NCI-H748 (cell line): Measurements from ENCODE around the gene TRAF7.
"Not testable (repeated sequence)": the region's sequence is repeated elsewhere in the genome, so short reads cannot be mapped to it uniquely, and the experiment has no call there.

ENCODE experiments used
- DNase-seq: peaks from one replicate; lab custom pipeline; 2025; ENCODE audit not compliant: unreplicated experiment; lab: John Stamatoyannopoulos, UW

TRAF7 gene

DNA sequence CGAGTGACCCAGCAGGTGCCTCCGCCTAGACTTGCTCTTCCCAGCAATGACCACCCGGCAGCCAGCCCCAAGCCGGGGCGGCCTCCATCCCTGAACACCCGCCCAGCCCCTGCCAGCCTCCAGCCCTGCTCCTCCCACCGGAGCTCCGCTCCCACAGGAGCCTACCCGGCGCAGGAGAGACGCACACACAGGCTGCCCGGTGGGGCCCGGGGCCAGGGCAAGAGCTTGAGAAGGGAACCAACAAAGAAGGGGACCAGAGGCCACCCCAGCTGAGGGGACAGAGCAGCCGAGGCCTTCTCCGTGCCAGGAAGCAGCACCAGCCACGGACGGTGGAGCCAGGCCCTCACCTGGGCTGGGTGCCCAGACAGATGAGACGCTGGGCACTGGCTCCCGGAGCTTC lies 33.7 kb upstream of the TRAF7 start:
- no peak for DNase-seq

DNA sequence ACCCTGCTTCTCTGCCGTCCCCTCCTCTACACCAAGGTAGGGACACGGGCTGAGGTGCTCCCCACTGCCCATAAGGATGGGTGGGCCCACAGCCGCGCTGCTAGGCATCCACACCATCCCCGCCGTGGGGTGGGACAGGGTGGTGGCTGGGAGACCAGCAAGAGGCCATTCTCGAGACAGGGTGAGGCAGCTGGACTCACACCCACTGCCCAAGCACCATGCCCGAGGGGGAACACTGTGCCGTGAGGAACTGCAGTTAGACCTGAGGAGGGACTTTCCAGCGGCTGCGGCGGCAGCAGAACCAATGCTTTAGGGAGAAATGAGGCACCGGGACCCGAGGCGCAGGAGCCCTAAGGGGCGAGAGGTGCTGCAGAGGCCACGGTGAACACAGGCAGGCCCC lies 33.2 kb upstream of the TRAF7 start:
- no peak for DNase-seq

DNA sequence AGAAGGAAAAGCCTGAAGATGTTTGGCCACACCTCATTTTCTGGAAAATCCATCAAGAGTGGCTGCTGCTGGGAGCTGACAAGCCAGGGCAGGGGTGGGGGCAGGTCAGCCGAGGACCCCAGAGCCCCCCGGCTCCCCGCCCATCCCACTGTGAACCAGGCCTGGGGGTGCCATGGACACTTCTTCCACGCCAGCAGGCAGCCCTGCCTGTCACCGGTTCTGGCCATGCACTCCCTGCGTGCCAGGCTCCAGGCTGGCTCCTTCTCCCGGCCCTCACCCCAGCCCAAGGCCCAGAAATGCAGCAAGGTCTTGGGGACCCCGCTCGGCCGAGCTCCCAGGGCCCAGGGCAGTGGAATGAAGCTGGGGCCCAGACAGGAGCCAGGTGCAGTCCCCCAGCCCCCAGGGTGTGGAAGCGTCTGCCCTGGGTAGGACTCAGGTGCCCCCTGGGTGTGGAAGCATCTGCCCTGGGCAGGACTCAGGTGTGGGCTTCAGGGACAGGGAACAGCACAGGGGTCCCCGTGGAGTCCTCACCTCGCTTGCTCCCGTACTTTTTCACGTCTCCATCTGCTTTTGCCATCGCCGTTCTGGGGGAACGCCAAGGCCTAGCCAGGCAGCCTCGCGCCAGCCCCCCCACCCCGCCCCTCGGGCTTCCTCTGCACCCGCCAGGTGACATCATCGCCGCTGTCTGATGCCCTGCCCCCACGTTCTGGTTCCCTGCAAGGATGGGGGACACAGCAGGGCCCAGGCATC lies 32.5 kb upstream of the TRAF7 start:
- DNase-seq = not testable (repeated sequence)

DNA sequence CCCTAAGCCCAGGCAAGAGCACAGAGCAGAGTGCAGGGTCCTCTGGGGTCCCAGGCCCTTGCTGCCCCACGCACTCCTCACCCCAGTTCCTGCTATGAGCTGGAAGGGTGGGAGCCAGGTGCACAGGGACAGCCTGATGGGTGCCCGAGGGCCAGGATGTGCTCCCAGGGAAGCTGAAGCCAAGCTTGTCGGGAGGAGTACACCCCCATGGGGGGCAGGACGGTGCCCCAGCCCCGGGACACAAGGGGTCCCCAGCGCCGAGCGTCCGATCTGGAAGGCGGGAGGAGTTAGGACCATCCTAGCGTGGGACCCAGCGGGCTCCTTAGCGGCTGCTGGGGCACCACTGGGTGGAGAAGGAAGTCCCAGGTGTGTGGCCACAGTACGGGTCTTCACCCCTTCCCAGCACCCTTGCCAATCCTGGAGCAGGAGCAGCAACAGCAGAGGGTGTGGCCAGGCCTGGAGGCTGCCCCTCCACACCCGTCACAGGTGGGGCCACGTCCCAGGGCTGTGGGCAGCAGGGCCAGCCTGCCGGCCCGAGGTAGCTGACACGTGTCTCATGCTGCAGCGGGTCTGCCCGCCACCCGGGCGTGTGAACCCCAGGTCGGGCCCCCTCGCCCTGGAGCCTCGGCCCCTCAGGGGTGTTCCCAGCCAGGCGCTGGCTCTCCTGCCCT lies 31.7 kb upstream of the TRAF7 start:
- DNase-seq = not testable (repeated sequence)

DNA sequence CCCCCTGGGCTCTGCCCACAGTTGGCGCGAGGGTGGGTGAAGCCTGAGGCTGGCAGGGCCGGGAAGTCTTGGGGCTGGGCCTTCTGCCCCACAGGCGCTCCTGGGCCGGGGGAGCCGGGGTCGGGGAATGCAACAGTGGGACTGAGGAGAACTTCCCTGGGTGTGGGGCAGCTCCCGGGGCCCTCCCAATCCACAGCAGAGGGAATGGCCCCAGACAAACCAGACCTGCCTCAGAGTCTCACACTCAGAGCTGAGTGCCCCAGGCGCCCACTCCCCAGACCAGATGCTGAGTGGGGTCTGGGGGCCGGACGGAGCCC lies 31.2 kb upstream of the TRAF7 start:
- not testable (repeated sequence) for DNase-seq

DNA sequence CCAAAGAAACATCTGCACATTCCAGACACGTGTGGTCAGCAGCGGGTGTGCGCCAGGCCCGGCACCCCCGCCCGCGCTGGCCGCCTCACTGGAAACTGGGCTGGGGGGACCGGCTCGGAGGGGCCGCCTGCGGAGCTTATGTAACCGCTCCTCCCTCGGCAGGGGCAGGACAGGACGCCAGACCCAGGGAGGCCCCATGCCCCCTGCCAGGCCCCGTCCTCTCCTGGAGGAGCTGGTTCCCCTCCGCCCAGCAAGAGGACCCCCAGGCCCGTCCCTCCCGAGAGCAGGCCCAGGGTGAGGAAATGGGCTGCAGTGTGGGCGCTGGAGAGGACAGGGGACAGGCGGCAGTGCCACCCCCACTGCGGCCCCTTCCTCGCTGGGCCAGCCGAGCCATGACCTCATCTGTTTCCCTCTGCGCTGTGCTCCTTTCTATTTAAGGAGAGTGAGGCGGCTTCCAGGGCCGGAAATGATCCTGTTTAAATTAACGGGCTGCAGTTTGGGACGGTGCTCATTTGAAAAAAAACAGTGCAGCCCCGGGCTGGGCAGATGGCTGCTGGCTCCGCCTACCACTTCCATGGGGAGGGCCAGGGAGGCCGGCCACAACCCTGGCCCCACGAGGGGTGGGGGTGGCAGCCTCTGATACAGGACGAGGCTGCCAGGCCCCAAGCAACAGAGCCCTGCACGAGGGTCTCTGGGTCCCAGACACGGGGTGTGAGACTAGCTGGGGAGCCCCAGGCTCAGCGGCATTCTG lies 30.7 kb upstream of the TRAF7 start:
- not testable (repeated sequence) for DNase-seq

DNA sequence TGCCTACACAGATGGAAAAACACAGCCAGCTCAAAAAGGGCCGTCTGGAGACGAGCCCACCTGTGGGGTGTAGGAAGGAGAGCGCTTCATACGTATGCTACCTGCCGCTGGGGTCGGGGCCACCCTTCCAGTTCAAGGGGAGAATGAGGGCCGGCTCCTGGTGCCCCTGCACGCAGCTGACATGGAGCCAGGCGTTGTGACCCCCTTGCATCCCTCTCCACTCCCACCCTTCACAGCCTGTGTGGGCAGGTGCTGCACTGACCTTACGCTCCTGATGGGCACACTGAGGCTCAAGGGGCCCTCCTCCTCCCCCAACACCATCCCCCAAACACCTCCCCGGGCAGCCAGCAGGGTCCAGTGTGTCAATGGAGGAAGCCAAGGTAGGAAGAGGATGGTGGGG lies 30.0 kb upstream of the TRAF7 start:
- DNase-seq = not testable (repeated sequence)

DNA sequence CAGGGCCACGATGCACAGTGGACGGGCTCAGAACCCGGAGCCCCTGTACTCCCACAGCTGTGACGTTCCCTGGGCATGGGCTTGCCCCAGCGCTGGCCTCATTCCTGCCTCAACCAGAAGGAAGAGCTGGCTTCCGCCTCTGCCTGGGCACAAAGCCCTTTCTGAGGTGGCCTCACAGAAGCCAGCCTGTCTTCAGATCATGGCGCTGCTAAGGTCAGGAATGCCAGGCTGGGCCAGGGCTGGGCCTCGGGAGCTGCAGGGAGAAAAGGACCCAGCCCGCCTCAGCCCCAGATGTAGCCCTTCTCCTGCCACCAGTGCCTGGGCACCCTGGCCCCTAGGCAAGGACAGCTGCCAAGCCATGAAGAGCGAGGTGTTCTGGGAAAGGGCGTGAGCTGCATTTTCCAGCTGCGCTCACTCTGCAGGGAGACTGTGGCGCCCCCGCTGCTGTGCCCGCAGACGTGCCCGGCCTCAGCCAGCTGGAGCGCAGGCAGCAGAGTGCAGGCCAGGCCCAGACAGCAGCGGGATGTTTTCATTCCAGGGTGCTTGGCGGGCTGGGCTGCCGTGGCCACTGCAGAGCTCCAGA lies 29.3 kb upstream of the TRAF7 start:
- DNase-seq = not testable (repeated sequence)

DNA sequence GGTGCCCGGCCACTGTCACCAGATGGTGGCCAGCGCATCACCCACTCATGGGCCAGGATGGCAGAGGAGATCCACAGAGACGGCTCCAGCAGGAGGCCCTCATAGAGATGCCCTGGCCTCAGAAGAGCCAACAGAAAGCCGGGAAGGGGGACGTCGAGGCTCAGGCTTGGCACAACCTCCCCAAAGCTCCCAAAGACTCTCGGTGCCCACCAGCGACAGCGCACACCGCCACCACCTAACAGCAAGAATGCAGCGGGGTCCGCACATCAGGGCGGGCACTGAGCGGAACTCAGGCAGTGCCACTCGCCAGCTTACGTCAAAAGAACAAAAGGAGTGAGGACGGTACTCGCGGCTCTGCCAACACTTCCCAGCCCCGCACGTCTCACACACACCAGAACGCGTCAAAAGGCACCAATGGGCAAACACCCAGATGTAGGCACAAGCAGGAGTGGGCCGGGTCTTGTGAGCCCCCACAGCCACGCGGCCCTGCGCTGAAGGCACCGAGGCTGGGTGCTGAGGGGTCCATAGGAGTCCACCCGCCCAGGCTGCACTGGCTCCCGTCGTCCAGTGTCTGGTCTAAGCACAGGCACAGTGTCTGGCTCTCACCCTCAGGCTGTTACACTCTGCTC lies 28.5 kb upstream of the TRAF7 start:
- DNase-seq = not testable (repeated sequence)

DNA sequence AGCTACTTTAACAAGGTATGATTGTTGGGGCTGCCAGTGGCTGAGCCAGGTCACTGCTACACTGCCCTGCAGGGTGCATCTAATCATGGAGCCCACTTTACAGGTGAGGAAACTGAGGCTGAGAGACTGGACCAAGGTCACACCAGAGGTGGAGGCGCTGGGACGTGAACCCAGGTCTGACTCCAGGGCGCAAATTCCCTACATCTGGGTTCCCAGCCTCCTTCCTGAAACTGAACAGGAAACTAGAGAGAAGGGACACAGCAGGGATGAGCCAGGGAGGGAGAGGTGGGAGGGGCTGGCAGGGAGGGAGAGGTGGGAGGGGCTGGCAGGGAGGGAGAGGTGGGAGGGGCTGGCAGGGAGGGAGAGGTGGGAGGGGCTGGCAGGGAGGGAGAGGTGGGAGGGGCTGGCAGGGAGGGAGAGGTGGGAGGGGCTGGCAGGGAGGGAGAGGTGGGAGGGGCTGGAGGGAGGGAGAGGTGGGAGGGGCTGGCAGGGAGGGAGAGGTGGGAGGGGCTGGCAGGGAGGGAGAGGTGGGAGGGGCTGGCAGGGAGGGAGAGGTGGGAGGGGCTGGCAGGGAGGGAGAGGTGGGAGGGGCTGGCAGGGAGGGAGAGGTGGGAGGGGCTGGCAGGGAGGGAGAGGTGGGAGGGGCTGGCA lies 27.8 kb upstream of the TRAF7 start:
- peak; percentile 26 for DNase-seq

DNA sequence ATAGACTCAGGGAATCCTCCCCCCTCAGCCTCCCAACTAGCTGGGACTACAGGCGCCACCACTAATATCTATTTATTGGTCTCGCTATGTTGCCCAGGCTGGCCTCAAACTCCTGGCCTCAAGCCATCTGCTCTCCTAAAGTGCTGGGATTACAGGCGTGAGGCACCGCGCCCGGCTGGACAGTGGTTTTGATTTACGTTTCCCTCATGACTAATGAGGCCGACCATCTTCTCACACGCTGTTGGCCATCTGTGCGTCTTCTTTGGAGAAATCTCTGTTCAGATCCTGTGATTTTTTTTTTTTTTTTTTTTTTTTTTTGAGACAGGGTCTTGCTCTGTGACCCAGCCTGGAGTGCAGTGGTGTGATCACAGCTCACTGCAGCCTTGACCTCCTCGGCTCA lies 26.3 kb upstream of the TRAF7 start:
- DNase-seq = not testable (repeated sequence)

DNA sequence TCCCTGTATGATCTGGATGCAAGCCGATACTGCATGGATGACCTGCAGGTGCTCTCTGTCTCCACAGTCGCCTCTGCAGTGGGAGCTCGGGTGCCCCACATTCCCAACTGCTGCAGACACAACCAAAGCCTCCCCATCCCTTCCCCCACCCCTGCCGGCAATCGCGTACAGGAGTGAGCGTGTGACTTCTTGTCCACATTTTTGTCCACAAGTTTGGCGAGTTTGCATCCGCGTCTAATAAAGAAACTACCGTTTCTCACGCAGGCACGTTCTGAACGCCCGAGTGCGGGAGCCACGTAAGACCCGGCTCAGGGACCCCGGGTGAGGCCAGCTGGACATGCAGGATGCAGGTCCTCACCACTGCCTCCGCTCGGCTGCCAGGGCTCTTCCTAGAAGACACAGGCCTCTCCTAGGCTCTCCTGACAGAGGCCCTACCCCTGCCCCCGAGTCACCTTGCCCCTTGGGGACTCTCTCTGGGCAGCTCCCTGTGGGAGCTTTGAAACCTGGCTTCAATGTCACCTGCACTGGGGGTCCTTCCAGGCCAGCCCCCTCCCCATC lies 25.6 kb upstream of the TRAF7 start:
- DNase-seq = not testable (repeated sequence)

DNA sequence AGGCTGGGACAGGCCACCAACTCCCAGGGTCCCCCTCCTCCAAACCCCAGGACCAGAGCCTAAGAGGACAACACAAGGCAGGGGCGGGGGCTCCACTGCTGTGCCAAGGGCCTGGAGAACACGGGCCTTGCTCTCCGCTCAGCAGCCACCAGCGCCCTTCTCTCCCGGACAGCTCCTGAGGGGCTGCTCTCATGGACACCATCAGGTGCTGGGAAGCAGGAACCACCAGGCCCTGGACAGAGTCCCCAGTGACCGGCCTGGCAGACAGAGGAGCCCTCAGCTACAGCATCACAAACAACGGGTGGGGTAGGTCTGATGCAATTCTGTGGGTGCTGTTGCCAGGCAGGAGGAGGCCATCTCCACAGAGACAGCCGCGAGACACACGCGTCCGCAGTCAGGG lies 21.8 kb upstream of the TRAF7 start:
- DNase-seq = not testable (repeated sequence)

DNA sequence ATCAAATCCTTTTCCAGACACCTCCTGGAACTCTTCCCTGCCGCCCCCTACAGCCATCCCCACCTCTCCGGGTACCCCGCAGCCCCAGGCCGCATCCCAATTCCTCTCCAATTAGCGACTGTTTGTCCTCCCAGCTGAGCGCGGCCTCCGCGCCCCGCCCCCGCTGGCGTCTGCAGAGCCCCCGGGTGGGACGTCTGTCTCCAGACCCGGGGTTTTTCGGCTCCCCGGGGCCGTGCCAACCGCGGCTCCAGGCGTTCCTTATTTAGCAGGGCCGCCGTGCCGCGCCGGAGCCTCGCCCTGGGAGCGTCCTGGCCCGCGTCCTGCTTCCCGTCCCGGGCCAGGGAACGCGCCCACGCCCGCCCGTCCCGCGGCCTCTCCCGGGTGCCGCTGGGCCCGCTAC lies 20.5 kb upstream of the TRAF7 start:
- DNase-seq = peak; percentile 6

DNA sequence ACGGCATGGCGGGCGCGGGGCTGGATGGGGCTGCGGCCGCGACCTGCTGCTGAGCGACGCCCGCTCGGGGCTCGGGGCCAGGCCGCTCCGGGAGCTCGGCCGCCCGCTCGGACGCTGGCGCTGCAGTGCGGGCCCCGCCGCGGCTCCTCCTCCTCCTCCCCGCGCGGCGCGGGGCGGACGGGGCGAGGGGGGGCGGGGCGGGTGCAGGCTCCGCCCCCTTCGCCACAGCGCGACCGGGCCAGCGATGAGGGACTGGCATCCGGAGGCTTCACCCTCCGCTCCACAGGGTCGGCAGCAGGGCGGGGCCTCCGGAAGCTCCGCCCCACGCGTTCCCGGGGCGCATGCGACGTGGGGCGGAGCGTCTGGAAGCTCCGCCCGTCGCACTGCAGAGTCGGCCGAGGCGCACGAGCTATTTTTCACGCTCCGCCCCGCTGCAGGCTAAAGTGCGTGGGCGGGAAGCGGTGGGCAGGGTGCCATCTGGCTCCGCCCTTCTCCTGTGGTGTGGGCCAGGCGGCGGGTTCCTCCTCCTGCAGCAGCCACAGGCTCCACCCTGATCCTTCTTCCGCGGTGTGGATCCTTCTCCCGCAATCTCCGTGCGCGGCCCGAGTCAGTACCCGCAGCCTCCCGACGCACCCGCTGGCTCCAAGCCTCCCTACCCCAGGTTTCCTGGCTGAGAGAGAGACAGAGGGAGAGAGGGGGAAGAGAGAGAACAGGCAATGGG lies 19.7 kb upstream of the TRAF7 start, which contains the start of gene PKD1:
TSS of gene PKD1 (minus strand) at position 129 of the 721 bp plus-strand sequence. CDS start 209 bp downstream, outside the sequence.
- DNase-seq = peak; percentile 83

DNA sequence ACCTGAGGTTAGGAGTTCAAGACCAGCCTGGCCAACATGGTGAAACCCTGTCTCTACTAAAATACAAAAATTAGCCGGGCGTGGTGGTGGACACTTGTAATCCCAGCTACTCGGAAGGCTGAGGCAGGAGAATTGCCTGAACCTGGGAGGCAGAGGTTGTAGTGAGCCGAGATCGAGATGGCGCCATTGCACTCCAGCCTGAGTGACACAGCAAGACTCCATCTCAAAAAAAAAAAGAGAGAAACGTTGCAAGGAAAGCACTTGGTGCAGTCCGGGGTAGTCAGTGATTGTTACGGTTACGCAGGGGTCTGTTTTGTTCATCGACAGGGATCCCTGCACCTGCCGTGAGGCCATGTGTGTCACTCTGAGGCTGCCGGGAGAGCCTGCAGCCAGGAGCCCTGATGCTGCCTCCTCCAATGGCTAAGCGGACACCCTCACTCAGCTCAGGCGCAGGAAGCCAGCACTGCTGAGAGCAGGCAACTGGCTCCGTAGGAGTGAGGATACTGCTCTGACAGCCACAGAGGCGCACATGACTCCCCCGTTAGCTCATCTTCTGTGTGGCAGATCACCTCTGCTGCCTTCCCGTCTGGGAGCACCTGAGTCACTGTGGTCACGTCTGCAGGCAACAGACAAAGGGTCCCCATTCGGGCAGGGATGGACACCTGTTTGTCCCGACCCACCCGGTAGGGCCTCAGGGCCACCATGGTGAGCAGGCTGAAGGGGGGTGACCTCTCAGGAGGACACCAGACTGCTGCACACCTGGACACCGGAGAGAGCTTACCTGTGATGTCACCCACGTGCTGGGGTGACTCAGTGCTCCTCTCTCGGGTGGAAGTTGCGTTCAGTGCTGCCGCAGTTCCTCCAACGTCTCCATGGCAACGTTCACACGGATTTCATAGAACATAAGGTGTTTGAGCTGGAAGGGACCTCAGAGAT lies 12.4 kb upstream of the TRAF7 start:
- peak; percentile 14 for DNase-seq

DNA sequence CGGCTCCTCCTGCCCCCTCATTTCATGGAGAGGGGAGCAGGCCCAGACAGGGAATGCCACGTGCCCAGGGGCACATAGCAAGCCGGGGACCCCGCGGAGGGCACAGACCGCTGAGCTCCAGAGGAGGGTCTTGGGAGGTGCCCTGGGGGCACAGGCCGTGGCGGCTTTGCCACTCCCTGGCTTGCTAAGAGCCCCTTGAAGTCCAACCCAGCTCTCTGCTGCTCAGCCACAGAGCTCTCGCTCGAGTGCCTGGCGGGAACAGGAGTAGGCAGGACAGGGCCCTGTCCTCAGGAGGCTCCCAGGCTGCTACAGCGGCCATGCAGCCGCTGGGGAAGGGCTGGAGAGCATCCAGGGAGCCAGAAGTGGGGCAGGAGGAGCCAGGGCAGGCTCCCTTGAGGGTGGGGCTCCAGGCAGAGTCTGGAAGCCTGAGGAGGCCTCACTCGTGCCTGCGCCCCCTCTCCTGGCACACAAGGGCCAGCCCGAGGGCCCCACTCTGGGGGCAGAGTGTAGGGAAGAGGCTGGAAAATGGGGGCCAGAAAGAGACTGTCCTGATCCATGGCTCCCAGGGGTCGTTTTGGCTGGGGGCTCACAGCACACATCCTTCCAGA lies 11.6 kb upstream of the TRAF7 start:
- DNase-seq = no peak

DNA sequence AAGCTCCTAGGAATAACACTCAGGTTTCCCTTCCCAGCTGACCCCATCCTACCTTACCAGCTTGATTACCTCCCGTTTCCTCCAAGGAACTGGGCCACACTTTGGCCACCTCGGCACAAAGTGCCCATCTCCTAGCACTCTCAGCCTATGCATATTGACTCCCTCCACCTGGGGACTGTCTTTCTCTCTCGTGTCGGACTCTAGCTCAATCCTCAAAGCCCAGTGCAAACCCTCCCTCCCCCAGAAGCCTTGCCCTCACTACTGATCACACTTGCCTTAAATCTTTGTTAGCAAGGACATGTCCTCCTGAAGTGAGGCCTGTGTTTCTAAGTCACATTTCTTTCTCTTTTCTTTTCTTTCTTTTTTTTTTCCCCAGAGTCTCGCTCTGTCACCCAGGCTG lies 9.7 kb upstream of the TRAF7 start:
- no peak for DNase-seq
